GM18511 (cell line): ENCODE results near the gene MYOF.

ENCODE experiments used
- ATAC-seq: cut with Tn5 transposase; IDR thresholded peaks from one replicate; pipeline ENCODE4 v1.9.1; 2021; ENCODE audit warnings: mild to moderate bottlenecking, moderate library complexity; ENCODE audit not compliant: unreplicated experiment

The MYOF gene

GRCh38 chr10:93482145-93482834, at the start of gene MYOF:
Gene MYOF, minus strand, starts transcription at chr10:93482334. Its CDS starts 140 bp downstream, at chr10:93482194.
- peak; percentile 76 for ATAC-seq

- ATAC-seq, result no peak
These were observed 36.4 kb upstream of the MYOF start for GRCh38 chr10:93518531-93518930.

- ATAC-seq, result no peak
These were observed 33.9 kb upstream of the MYOF start for GRCh38 chr10:93516006-93516380.

GRCh38 chr10:93515071-93516005, 33.2 kb upstream of the MYOF start:
- ATAC-seq, result no peak

- no peak for ATAC-seq
These were observed 32.4 kb upstream of the MYOF start for GRCh38 chr10:93514521-93514920.

GRCh38 chr10:93513091-93513490, 31.0 kb upstream of the MYOF start:
- no peak for ATAC-seq

GRCh38 chr10:93512565-93512964, 30.4 kb upstream of the MYOF start:
- no peak for ATAC-seq

GRCh38 chr10:93509816-93510215, 27.7 kb upstream of the MYOF start:
- no peak for ATAC-seq

- no peak for ATAC-seq
These were observed 22.9 kb upstream of the MYOF start for GRCh38 chr10:93505075-93505474.

- ATAC-seq, result peak; percentile 62
These were observed 20.9 kb upstream of the MYOF start for GRCh38 chr10:93503075-93503474.

GRCh38 chr10:93501650-93502049, 19.5 kb upstream of the MYOF start:
- ATAC-seq, result no peak

GRCh38 chr10:93498166-93498565, 16.0 kb upstream of the MYOF start:
- no peak for ATAC-seq

- peak; percentile 99 for ATAC-seq
These were observed 14.3 kb upstream of the MYOF start, which contains the start of gene CEP55 for GRCh38 chr10:93496322-93497041. Gene CEP55, plus strand, starts transcription at chr10:93496612. Its CDS starts 3,440 bp downstream, at chr10:93500052.

- ATAC-seq, result peak; percentile 33
These were observed 13.7 kb upstream of the MYOF start for GRCh38 chr10:93495654-93496321.

GRCh38 chr10:93494494-93494893, 12.4 kb upstream of the MYOF start:
- no peak for ATAC-seq

- no peak for ATAC-seq
These were observed 11.0 kb upstream of the MYOF start for GRCh38 chr10:93493162-93493561.

GRCh38 chr10:93491602-93492121, 9.5 kb upstream of the MYOF start:
- ATAC-seq, result no peak

- ATAC-seq, result no peak
These were observed 6.9 kb upstream of the MYOF start for GRCh38 chr10:93488956-93489528.

GRCh38 chr10:93485690-93486089, 3.6 kb upstream of the MYOF start:
- no peak for ATAC-seq

- no peak for ATAC-seq
These were observed 443 bp downstream of the MYOF start for GRCh38 chr10:93481637-93482144.
